ENCODE measurements around the gene UMOD.

The UMOD gene

GRCh38 chr16:20291208-20292206 is 61.0 kb downstream of the UMOD start:
- no peak for DNase-seq

- DNase-seq = no peak
These were observed 62.9 kb downstream of the UMOD start for GRCh38 chr16:20289571-20289970.

- no peak for DNase-seq
These were observed 66.5 kb downstream of the UMOD start for GRCh38 chr16:20285993-20286499.

Data from EL (cell line).